DMS53 (cell line): ENCODE measurements around the gene ABO.
"Not testable (repeated sequence)": the region's sequence is repeated elsewhere in the genome, so short reads cannot be mapped to it uniquely, and the experiment has no call there.

Source experiments
- DNase-seq: peaks from one replicate; lab custom pipeline; 2025; lab: John Stamatoyannopoulos, UW

The ABO gene

DNA sequence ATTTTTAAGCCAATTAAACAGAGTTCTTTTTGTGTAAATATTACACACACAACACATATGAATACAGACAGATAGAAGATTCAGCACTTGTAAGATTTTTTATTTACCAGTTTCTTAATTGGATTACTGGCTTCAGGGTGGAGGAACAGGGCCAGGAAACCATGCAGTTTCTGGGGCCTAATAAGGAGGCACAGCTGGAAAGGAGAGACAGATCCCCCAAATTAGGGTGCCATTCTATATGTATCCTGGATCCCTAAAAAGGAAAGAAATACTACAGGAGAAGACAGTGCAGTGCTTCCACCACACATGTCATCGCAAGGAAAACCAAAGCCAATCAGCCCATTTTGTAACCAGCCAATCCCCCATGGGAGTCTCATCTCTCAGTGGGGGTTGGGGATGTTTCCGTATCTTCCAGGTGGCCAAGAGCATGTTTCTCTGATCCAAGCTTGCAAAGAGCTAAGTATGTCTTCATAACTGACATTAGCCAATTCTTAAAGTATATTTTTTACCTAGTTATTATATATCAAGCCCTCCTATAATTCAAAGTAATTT, 15.8 kb upstream of the ABO start:
- peak; percentile 25 for DNase-seq

DNA sequence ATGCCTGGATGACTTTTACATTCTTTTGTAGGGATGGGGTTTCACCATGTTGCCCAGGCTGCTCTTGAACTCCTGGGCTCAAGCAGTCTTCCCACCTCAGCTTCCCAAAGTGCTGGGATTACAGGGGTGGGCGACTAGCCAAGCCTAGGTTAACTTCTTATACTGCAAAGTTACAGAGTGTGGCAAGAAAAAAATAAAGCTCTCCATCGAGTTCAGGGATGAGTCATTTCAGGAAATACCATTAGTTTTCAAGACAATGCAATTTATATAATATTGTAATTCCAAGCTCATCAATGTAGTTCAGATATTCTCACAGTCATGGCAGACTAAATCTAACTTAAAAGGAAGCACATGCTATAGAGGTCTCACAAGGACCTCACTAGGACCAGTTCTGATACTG, 11.5 kb upstream of the ABO start:
- no peak for DNase-seq

DNA sequence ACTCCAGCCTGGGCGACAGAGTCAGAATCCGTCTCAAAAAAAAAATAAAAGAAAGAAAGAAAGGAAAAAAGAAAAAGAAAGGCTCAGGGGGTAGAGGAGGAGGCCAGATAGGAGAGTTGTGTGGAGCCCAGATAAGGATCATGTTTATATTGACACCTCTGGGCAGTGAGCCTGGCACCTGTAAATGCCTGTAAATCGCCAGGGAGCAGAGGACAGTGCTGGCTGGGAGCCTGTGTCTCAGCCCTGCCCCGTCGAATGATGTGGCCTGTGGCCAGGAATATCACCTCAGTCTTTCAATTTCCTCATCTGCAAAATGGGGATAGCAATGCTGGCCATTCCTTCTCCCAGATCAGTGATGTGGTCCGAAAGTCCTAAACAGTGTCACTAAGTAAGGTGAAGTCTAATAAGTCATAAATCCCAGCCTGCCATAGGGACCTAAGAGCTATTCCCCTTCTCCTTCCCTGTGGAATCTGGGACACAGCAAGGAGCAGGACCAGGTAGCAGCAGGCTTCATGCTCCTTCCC, 10.3 kb upstream of the ABO start:
- DNase-seq: no peak

DNA sequence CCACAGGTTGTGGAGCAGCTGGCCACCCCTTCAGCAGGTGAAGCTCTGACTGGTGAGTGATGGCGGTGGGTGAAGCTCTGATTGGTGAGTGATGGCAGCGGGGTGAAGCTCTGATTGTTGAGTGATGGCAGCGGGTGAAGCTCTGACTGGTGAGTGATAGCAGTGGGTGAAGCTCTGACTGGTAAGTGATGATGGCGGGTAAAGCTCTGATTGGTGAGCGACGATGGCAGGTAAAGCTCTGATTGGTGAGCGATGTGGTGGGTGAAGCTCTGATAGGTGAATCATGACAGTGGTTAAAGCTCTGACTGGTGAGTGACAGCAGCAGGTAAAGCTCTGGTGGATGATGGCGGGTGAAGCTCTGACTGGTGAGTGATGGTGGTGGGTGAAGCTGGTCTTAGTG, 9.4 kb upstream of the ABO start:
- DNase-seq: peak; percentile 27

DNA sequence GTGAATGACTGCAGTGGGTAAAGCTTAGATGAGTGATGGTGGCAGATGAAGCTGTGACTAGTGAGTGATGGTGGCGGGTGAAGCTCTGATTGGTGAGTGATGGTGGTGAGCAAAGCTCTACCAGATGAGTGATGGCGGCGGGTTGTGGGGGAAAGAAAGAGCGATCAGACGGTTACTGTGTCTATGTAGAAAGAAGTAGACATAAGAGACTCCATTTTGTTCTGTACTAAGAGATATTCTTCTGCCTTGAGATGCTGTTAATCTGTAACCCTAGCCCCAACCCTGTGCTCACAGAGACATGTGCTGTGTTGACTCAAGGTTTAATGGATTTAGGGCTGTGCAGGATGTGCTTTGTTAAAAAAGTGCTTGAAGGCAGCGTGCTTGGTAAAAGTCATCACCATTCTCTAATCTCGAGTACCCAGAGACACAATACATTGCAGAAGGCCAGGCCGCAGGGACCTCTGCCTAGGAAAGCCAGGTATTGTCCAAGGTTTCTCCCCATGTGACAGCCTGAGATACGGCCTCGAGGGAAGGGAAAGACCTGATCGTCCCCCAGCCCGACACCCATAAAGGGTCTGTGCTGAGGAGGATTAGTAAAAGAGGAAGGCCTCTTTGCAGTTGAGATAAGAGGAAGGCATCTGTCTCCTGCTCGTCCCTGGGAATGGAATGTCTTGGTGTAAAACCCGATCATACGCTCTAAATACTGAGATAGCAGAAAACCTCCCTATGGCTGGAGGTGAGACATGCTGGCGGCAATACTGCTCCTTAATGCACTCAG, 8.4 kb upstream of the ABO start:
- peak; percentile 89 for DNase-seq

DNA sequence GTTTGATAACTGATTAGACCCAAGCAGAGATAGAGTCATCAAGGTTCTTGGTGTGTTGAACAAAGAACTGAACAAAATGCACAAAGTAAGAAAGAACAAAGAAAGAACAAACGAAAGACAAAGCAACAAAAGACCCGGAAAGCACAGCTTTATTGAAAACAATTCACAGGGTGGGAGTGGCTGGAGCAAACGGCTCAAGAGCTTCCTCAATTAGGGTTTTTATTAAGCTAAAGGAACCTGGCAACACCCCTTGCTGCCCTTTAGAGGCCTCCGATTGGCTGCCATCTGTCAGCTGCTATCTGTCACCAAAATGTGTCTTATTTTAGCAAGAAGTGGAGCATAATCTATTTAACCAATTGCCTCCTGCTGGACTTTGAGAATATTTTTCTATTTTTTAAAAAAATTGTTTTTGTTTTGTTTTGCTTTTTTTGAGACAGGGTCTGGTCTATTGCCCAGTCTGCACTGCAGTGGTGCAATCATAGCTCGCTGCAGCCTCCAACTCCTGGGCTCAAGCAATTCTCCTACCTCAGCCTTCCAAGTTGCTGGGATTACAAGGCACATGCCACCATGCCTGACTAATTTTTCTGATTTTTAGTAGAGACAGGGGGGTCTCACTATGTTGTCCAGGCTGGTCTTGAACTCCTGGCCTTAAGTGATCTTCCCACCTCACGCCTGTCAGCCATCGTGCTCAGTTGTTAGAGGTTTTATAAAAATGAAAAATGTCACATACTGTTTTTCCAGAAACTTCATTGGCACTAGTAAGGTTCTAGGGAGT, 7.7 kb upstream of the ABO start:
- no peak for DNase-seq

DNA sequence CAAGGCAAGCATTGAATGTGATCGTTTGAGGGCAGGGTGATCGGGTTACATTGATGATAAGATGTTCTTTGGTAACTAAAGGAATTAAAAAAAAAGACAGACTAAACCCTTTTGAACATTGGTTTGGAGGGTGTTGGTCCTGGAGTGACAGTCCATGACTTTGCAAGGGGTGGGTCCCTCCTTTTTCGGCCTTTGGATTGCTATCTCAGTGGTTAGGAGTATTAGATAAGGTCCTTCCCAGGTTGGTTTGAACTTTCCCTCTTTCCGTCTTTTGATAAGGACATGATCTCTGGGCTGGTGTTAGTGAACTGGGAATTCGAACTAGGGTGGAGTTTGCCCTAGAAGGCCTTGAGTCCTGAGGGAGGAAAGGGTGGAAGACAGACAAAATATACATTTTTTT, 5.4 kb upstream of the ABO start:
- DNase-seq: no peak

DNA sequence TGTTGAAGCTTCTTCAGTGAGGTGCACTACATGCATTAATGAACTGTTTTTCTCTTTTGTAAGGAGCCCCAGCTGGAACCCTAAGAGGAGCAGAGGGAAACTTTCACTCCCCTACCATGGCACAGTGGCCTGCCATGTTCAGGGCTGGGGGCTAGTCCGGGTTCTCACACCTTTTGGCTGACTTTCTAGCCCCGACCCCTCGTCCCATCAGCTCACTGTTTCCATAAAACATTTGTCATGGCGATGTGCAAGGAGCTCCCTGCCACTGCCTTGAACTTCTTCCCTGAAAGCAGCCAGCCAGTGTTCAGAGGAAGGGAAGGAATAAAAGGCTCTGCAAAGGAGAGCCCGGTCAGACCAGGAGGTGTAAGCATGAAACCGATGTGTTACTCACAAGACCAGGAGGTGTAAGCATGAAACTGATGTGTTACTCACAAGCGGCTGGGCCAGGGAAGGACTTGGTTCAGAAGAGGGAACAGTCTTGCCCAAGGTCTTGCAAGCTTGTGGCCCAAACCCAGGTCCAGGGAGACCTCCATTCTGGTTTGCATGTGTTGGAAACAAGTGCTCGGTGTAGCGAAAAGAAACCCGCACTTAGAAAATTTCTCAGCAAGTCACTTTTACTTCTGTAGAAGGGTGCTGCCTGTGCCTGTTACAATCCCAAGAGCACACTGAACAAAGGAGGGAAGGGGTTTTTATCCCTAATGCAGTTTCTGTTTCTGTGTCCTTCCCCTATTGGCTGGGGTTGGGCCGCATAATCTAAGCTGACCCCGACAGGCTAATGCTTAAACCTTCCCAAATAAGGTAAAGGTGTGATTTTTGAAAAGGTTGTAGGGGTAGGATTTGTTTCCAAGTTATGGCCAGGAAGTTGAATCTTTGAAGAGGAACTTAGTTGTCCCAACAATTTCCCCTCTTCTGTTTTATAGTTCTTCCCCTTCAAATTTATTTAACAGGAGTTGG, 3.4 kb upstream of the ABO start:
- DNase-seq: no peak

DNA sequence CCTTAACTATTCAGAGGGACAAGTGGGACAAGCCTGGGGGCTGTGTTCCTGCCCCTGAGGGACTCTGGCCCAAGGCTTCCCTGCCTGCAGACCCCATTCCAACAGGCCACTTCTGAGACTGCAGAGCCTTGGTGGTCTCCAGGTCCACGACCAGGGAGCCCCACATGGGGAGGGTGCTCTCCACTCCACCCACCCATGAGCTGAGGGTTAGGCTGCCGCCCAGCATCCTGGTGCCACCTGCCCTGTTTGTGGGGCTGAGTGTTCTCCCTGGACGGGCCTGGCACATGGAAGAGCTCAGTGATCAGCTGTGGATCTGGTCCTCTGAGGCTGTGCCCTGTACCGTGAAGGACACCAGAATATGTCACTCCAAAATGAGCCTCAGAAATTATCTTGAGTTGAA, 2.5 kb upstream of the ABO start:
- no peak for DNase-seq

DNA sequence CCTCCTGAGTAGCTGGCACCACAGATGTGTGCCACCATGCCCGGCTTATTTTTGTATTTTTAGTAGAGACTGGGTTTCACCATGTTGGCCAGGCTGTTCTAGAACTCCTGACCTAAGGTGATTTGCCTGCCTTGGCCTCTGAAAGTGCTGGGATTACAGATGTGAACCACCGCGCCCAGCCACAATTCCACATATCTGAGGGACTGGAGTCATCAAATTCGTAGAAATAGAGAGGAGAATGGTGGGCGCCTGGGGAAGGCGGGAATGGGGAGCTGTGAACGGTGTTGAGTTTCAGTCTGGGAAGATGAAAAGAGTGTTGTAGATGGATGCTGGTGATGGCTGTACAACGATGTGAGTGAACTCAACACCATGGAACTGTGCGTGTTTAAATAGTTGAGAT, 1.9 kb upstream of the ABO start:
- no peak for DNase-seq

DNA sequence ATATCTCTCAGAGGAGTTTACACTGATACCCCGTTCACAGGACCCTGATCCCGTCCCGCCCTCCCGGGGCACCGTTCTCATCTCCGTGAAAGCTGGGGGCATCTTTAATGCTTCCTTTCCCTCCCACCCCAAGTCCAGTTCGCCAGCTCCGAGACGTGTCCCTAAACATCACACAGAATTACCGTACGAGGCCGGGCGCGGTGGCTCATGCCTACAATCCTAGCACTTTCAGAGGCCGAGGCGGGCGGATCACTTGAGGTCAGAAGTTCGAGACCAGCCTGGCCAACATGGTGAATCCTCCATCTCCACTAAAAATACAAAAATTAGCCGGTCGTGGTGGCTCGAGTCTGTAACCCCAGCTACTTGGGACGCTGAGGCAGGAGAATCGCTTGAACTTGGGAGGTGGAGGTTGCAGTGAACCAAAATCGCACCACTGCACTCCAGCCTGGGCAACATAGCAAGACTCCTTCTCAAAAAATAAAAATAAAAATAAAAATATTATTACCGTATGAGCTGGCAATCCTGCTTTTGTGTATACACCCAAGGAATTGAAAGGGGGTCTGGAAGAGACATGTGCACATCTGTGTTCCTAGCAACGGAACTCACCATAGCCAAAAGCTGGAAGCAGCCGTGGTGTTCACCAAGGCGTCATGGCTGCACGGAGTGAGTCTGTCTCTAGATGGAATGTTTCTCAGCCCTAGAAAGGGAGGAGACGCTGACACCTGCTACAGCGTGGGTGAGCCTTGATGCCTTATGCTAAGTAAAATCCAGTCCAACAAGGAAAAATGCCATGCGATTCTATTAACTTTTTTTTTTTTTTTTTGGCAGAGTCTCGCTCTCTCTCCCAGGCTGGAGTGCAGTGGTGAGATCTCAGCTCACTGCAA, 1.2 kb upstream of the ABO start:
- no peak for DNase-seq

DNA sequence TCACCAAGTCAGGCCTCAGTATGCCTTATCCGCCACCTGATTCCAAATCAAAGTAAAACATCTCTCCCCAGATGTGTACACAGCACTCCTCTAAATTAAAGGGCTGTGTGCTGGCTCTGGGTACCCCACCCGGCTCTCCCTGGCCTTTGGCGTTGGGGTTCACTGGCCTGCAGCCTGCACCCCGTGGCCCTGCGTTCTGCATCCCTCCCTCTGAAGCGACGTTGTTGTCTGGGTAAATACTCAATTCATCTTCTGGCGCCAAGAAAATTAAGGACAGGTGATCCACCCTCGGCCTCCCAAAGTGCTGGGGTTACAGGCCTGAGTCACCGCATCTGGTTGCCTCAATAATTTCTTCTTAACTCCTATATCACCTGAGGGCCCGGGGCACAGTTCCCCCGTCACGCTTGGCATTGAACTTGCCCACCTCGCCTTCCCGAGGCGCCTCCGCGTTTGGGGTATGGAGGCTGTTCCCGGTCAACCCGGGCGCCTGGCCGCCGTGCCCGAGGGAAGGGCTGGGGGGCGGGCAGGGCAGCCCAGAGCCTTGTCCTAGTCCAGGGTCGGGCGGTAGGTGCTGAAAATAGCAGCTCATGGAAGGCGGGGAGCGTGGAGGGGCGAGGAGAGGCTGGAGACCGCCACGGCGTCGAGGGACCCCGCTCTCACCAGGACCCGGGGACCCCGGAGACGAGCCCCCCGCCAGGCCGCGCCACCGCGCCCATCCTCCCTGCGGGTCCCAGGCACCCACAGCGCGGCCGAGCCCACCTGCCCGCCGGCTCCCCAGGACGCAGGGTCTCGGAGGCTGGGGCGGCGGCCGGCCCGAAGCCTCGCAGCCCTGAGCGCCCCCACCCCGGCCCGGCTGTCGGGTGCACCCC, 531 bp downstream of the ABO start:
- no peak for DNase-seq

DNA sequence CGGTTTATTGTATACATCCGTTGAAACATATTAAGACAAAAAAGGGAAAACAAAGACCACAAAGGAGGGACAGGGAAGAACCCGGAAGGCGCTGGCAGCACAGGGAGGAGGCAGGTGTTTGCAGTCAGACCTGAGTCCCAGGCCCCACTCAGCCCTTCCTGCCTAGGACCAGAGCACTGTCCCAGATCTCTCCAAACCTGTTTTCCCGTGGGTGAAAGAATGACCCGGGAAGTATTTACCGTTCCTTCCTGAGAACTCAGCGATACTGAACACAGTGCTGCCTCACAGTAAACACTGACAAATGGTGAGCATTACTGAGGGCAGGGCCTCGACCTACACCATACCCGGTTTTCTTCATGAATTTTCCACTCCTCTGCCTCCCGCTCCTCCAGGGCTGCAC, 1.2 kb downstream of the ABO start:
- DNase-seq: peak; percentile 34

DNA sequence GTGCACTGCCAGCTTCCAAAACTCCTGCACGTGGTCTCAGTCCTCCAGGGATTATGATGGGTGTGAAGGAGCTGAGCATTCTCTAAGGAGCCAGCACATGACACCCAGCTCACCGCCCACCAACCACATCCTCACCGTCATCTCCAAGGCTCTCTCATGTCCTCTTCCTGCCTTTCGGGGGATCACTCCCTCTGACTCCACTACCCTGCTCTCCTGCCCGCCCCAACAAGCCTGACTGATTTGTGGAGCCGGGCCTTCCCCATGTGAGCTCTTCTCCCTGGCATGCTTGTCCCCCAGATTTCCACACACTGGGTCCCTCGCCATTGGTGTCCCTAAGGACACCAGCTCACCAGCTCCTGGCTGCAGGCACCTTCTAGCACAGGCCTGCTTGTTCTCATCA, 1.9 kb downstream of the ABO start:
- DNase-seq: no peak

DNA sequence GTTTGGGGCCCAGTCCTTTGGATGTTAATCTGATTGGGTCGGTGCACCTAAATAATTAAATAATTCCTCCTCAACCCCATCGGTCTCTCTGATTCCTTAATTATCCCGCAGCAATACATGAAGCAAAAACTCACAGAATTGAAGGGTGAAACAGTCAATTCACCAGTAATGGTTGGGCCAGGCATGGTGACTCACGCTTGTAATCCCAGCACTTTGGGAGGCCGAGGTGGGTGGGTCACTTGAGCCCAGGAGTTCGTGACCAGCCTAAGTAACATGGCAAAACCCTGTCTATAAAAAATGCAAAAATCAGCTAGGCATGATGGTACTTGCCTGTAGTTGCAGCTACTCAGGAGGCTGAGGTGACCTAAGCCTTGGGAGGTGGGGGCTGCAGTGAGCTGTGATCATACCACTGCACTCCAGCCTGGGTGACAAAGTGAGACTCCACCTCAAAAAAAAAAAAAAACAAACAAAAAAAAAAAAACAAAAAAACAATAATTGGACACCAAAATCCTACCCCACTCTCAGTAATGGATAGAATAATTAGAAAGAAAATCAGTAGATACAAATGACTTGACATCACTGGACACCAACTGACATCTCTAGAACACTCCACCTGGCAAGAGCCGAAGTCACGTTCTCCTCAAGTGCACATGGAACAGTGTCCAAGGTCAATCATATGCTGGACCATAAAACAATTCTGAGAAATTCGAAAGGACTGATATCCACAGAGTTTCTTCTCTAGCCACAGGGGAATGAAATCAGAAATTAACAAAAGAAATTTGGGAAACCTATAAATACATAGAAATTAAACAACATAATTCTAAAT, 5.3 kb downstream of the ABO start:
- no peak for DNase-seq

DNA sequence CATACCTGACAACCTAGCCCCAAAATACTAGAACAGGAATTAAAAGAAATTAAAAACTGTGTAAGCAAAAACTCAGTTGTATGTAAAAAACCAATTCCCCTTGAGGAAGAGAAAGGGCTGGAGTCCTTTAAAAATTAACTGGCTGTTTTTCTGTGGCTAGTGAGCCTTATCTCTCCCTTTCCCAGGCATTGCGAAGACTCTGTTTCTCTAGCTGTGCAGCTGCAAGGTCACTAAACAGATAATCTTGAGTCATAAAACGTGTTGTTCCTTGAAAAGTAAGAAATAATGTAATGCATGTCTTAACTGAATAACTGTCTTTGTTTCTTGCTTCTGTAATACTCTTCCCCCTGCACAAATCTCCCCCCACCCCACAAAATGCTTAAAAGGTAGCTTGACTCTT, 5.9 kb downstream of the ABO start:
- not testable (repeated sequence) for DNase-seq

DNA sequence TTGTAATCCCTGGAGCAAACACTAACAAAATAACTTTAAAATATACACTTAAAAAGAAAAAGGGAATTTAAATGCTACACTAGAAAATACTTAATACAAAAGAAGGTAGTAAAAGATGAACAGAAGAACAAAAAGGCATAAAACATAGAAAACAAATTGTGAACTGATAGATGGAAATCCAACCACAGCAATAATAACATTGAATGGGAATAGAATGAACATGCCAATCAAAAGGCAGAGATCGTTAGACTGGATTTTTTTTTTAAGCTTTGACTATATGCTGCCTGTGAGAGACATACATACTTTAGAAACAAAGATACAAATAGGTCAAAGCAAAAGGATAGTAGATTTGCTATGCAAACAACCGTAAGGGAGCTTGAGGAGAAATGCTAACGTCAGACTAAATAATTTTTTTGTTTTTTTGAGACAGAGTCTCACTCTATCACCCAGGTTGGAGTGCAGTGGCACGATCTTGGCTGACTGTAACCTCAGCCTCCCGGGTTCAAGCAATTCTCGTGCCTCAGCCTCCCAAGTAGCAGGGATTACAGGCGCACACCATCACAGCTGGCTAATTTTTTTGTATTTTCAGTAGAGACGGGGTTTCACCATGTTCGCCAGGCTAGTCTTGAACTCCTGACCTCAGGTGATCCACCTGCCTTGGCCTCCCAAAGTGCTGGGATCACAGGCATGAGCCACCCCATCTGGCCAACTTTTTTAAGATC, 6.5 kb downstream of the ABO start:
- no peak for DNase-seq

DNA sequence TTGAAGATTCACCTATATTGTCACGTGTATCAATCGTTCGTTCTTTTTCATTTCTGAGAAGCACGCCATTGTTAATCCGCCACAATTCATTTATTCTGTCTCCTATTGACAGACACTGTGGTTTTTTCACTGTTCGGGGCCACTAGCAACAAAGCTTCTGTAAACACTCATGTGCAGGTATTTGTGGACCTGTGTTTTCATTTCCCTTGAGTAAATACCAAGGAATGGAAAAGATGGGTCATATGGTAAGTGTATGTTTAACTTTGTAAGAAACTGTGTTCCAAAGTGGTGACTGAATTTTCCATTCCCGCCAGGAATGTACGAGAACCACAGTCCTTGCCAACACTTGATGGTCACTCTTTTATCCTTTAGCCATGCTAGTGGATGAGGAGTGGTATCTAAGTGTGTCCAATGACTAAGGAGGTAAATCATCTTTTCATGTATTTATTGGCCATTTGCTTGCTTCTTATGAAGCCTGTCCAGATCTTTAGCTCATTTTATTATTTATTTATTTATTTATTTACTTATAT, 10.7 kb downstream of the ABO start:
- DNase-seq: peak; percentile 44
